ENCODE measurements around the gene UBA3. TPM values are rescaled to one million over a fixed set of nuclear protein-coding genes. Genes with fewer than 3 reads are reported as not detected.

The UBA3 gene
- total and polyA plus RNA-seq, 2 experiments from 2014 or later = 73.7 to 118 TPM

GRCh38 chr3:69005071-69005790 lies 74.9 kb downstream of the UBA3 start:
- H3K4me3 ChIP-seq = no peak overlapping the region
- H3K36me3 ChIP-seq = peaks cover 30% of the 10 kb centered on the region
- H3K9me3 ChIP-seq (ENCODE audit: low read depth) = no peaks in the 10 kb centered on the region
- no peaks in the 10 kb centered on the region for H3K27me3 ChIP-seq
- H3K27ac ChIP-seq = no peak overlapping the region
- no peak for DNase-seq (ENCODE audit: low read depth in 1 of 2, low spot score in 1 of 2)
- H3K4me1 ChIP-seq (ENCODE audit: low read depth) = no peaks in the 10 kb centered on the region
- TF ChIP-seq CTCF (IDR thresholded peaks at IDR 0.05; ENCODE audit: low read depth, low read length) = no peak

Other genes starting within 250 kb of the UBA3 start
- gene TAFA4, start 147.8 kb downstream of the UBA3 start, total RNA-seq = 120 and 173 TPM in 2 replicates
- 96.9 and 194 TPM in 2 replicates for gene TAFA4, start 147.8 kb downstream of the UBA3 start, polyA plus RNA-seq
- 10.1 and 16.9 TPM in 2 replicates for gene EOGT, start 66.7 kb downstream of the UBA3 start, total RNA-seq
- gene EOGT, start 66.7 kb downstream of the UBA3 start, polyA plus RNA-seq = 11.3 and 13.3 TPM in 2 replicates
- gene TMF1, start 28.0 kb downstream of the UBA3 start, total RNA-seq = 16.1 and 21.6 TPM in 2 replicates
- gene TMF1, start 28.0 kb downstream of the UBA3 start, polyA plus RNA-seq = 18.4 and 24.1 TPM in 2 replicates
- 83.2 and 174 TPM in 2 replicates for gene ARL6IP5, start 4.6 kb upstream of the UBA3 start, total RNA-seq
- 235 and 247 TPM in 2 replicates for gene ARL6IP5, start 4.6 kb upstream of the UBA3 start, polyA plus RNA-seq
- 0.11 and 0.18 TPM in 2 replicates for gene LMOD3, start 42.2 kb upstream of the UBA3 start, total RNA-seq
- gene LMOD3, start 42.2 kb upstream of the UBA3 start, polyA plus RNA-seq = 0.22 and 0.61 TPM in 2 replicates

Measured in cardiac muscle cell (in vitro differentiated cells and primary cell).